GM23338 (cell line): ENCODE results near the gene PCSK1N.
"Not testable (repeated sequence)": the region's sequence is repeated elsewhere in the genome, so short reads cannot be mapped to it uniquely, and the experiment has no call there.

Source experiments
- EZH2 ChIP-seq: fragments of 200-600 bp; sonication (generic); IDR thresholded peaks from one replicate; pipeline ENCODE4 v1.8.0; 2017; ENCODE audit warnings: antibody characterized with exemption, mild to moderate bottlenecking, low read depth; ENCODE audit not compliant: unreplicated experiment
- EZH2phosphoT487 ChIP-seq: fragments of 200-600 bp; sonication (generic); IDR thresholded peaks from one replicate; pipeline ENCODE4 v1.8.1; 2018; ENCODE audit warnings: antibody characterized with exemption; ENCODE audit not compliant: unreplicated experiment
- JUNB ChIP-seq: IDR thresholded peaks from one replicate; pipeline ENCODE4 v1.6.1; 2016; ENCODE audit warnings: antibody characterized with exemption; ENCODE audit not compliant: unreplicated experiment
- TF ChIP-seq, protein P1 (sequence below), 2 experiments: fragments of 200-600 bp in 1 of 2; sonication (generic) in 1 of 2; conservative IDR thresholded peaks; 2 replicates each; pipeline versions ENCODE4 v1.5.1 to v1.6.1; 2016 to 2017; ENCODE audit warnings: antibody characterized with exemption in 2 of 2, low read depth in 2 of 2, mild to moderate bottlenecking in 2 of 2, moderate library complexity in 1 of 2
- TF ChIP-seq, protein P2 (sequence below): IDR thresholded peaks from one replicate; pipeline ENCODE4 v1.6.1; 2018; ENCODE audit warnings: antibody characterized with exemption; ENCODE audit not compliant: unreplicated experiment

DNA sequence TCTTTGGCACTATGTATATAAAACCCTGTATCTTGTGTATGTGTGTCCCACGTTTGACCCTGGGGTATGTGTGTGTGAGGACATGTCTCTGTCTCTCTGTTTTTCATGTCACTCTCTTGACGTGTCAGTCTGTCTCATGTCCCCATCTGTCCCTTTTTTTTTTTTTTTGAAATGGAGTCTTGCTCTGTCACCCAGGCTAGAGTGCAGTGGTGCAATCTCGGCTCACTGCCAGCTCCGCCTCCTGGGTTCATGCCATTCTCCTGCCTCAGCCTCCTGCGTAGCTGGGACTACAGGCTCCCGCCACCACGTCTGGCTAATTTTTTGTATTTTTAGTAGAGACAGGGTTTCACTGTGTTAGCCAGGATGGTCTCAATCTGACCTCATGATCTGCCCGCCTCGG lies 16.0 kb downstream of the PCSK1N start:
- TF ChIP-seq, protein P1, sequence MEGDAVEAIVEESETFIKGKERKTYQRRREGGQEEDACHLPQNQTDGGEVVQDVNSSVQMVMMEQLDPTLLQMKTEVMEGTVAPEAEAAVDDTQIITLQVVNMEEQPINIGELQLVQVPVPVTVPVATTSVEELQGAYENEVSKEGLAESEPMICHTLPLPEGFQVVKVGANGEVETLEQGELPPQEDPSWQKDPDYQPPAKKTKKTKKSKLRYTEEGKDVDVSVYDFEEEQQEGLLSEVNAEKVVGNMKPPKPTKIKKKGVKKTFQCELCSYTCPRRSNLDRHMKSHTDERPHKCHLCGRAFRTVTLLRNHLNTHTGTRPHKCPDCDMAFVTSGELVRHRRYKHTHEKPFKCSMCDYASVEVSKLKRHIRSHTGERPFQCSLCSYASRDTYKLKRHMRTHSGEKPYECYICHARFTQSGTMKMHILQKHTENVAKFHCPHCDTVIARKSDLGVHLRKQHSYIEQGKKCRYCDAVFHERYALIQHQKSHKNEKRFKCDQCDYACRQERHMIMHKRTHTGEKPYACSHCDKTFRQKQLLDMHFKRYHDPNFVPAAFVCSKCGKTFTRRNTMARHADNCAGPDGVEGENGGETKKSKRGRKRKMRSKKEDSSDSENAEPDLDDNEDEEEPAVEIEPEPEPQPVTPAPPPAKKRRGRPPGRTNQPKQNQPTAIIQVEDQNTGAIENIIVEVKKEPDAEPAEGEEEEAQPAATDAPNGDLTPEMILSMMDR (conservative IDR thresholded peaks at IDR 0.05; ENCODE audit: low read depth in 2 of 2) = not testable (repeated sequence)
- not testable (repeated sequence) for TF ChIP-seq JUNB, EZH2, EZH2phosphoT487
- TF ChIP-seq, protein P2, sequence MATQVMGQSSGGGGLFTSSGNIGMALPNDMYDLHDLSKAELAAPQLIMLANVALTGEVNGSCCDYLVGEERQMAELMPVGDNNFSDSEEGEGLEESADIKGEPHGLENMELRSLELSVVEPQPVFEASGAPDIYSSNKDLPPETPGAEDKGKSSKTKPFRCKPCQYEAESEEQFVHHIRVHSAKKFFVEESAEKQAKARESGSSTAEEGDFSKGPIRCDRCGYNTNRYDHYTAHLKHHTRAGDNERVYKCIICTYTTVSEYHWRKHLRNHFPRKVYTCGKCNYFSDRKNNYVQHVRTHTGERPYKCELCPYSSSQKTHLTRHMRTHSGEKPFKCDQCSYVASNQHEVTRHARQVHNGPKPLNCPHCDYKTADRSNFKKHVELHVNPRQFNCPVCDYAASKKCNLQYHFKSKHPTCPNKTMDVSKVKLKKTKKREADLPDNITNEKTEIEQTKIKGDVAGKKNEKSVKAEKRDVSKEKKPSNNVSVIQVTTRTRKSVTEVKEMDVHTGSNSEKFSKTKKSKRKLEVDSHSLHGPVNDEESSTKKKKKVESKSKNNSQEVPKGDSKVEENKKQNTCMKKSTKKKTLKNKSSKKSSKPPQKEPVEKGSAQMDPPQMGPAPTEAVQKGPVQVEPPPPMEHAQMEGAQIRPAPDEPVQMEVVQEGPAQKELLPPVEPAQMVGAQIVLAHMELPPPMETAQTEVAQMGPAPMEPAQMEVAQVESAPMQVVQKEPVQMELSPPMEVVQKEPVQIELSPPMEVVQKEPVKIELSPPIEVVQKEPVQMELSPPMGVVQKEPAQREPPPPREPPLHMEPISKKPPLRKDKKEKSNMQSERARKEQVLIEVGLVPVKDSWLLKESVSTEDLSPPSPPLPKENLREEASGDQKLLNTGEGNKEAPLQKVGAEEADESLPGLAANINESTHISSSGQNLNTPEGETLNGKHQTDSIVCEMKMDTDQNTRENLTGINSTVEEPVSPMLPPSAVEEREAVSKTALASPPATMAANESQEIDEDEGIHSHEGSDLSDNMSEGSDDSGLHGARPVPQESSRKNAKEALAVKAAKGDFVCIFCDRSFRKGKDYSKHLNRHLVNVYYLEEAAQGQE = not testable (repeated sequence)
